Activated CD8-positive, alpha-beta memory T cell treated with anti-CD3 and anti-CD28 coated beads for 1 hour (primary cell): ENCODE measurements around the gene RBM5.
A peak's percentile ranks its signal among the peaks of the same experiment; 100 is the strongest.
"Not testable (repeated sequence)": the region's sequence is repeated elsewhere in the genome, so short reads cannot be mapped to it uniquely, and the experiment has no call there.

Experiments
- DNase-seq, 2 donors: peaks; one replicate each; pipeline ENCODE4 v3.0.0-alpha.2; 2020; ENCODE audit warnings: low read depth in 1 of 2; ENCODE audit errors: extremely low read depth in 1 of 2

The RBM5 gene

GRCh38 chr3:50088725-50089608, at the start of gene RBM5:
Gene RBM5 (plus strand): TSS chr3:50088919. CDS start chr3:50090435, 1,516 bp downstream.
- peak; percentile 75 to 86 for DNase-seq

- no peak for DNase-seq
Measured at GRCh38 chr3:50044976-50045375, 43.7 kb upstream of the RBM5 start.

GRCh38 chr3:50047426-50047825, 41.3 kb upstream of the RBM5 start:
- DNase-seq, result no peak

GRCh38 chr3:50050361-50050760, 38.4 kb upstream of the RBM5 start:
- no peak for DNase-seq

GRCh38 chr3:50057756-50058155, 31.0 kb upstream of the RBM5 start:
- DNase-seq, result no peak

GRCh38 chr3:50068134-50068533, 20.6 kb upstream of the RBM5 start:
- no peak for DNase-seq

- no peak for DNase-seq
Measured at GRCh38 chr3:50078091-50078490, 10.6 kb upstream of the RBM5 start.

- no peak for DNase-seq
Measured at GRCh38 chr3:50078622-50079021, 10.1 kb upstream of the RBM5 start.

GRCh38 chr3:50084951-50085350, 3.8 kb upstream of the RBM5 start:
- not testable (repeated sequence) for DNase-seq

- no peak for DNase-seq
Measured at GRCh38 chr3:50089609-50089945, 858 bp downstream of the RBM5 start.

- no peak for DNase-seq
Measured at GRCh38 chr3:50090984-50091383, 2.3 kb downstream of the RBM5 start.

- DNase-seq, result no peak
Measured at GRCh38 chr3:50095352-50095998, 6.8 kb downstream of the RBM5 start.

GRCh38 chr3:50100386-50100785, 11.7 kb downstream of the RBM5 start:
- DNase-seq, result no peak

GRCh38 chr3:50100956-50101845, 12.5 kb downstream of the RBM5 start:
- no peak for DNase-seq

- DNase-seq, result no peak
Measured at GRCh38 chr3:50102558-50102957, 13.8 kb downstream of the RBM5 start.

GRCh38 chr3:50111757-50112156, 23.0 kb downstream of the RBM5 start:
- DNase-seq, result no peak

GRCh38 chr3:50112462-50112861, 23.7 kb downstream of the RBM5 start:
- no peak for DNase-seq

- DNase-seq, result no peak
Measured at GRCh38 chr3:50117120-50117519, 28.4 kb downstream of the RBM5 start.

GRCh38 chr3:50118237-50118636, 29.5 kb downstream of the RBM5 start:
- no peak for DNase-seq

GRCh38 chr3:50119786-50120185, 31.1 kb downstream of the RBM5 start:
- DNase-seq, result no peak

- DNase-seq, result no peak
Measured at GRCh38 chr3:50120364-50121071, 31.8 kb downstream of the RBM5 start.
